SK-MEL-5 (cell line): ENCODE results near the gene CDC14B. TPM values are rescaled to one million over a fixed set of nuclear protein-coding genes. Genes with fewer than 3 reads are reported as not detected.

Source experiments
- DNase-seq: peaks from one replicate; pipeline ENCODE4 v3.0.0-alpha.2; 2016; ENCODE audit warnings: low read depth, low spot score
- in situ Hi-C: cut with HindIII; loops from 2 replicates; pipeline ENCODE4 v1.10.0; 2016; ENCODE audit warnings: low sequenced_read_pairs, high pct_unique_total_duplicates, low pct_unique_long_range_greater_than_20kb
- total RNA-seq: library from RNA; depleted of rRNA; stranded (reverse); fragments of >200 nt; shearing (Covaris generic); gene quantifications from 2 replicates; pipeline ENCODE4 v1.2.3, GENCODE V29; 2014

CDC14B gene
- total RNA-seq, 1 experiment from 2014 or later, result 12.1 TPM

GRCh38 chr9:96483733-96484390 lies 135.8 kb downstream of the CDC14B start:
- no peak for DNase-seq
- in situ Hi-C loops, result no loop called here

- no peak for DNase-seq
- in situ Hi-C loops, result no loop called here
These were observed 136.4 kb downstream of the CDC14B start for GRCh38 chr9:96483197-96483596.

- no peak for DNase-seq
- in situ Hi-C loops, result no loop called here
These were observed 137.2 kb downstream of the CDC14B start for GRCh38 chr9:96482476-96482875.

DNA sequence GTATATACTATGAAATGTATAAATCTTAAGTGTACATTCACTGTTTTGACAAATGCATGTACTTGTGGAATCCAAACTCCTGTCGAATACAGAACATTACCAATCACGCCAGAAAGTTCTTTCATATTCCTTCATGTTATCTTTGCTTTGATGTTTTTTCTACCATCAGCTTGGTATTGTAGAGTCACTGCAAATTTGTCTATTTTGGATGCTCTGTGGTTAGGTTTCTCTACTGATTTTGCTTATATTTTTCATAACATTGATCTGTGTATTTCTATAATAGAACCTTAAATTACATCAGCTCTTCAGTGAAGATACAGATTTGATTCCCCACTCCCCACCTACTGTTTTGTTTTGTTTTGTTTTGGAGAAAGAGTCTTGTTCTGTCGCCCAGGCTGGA lies 138.9 kb downstream of the CDC14B start:
- no peak for DNase-seq
- in situ Hi-C loops, result no loop called here

- in situ Hi-C loops, result no loop called here
- DNase-seq, result no peak
These were observed 140.7 kb downstream of the CDC14B start for GRCh38 chr9:96478829-96479371.

- DNase-seq, result no peak
- in situ Hi-C loops, result no loop called here
These were observed 143.1 kb downstream of the CDC14B start for GRCh38 chr9:96476591-96476990.

DNA sequence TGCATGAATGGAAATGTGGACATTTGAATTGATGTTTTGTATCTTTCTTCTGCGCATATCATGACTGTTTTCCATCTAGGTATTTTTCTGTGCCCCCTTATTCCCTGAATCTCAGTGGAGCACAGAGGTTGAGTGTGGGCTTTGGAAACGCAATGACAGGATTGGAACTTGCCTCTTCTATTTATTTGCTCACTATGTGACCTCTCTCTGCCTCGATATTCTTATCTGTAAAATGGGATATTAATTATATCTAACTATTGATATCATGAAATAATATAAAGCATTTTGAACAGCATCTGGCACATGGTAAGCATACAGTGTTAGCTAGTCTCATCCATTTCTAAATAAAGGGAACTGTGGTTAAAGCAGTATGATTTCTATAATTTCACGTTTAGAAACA lies 143.6 kb downstream of the CDC14B start:
- in situ Hi-C loops, result no loop called here

GRCh38 chr9:96467784-96468183 lies 151.9 kb downstream of the CDC14B start:
- in situ Hi-C loops, result no loop called here
- DNase-seq, result no peak

More for the DNA sequence above, 143.6 kb downstream of the CDC14B start:
- no peak for DNase-seq

GRCh38 chr9:96464426-96464825 lies 155.2 kb downstream of the CDC14B start:
- DNase-seq, result peak; percentile 73
- in situ Hi-C loops, result no loop called here

DNA sequence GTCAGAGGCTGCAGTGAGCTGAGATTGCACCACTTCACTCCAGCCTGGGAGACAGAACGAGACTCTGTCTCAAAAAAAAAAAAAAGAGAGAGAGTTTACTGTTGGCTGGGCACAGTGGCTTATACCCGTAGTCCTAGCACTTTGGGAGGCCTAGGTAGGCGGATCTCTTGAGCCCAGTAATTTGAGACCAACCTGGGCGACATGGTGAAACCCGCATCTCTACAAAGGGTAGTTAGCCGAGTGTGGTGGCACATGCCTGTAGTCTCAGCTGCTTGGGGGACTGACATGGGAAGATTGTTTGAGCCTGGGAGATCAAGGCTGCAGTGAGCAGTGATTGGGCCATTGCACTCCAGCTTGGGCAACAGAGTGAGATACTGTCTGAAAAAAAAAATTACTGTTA lies 157.1 kb downstream of the CDC14B start:
- DNase-seq, result no peak
- in situ Hi-C loops, result no loop called here

DNA sequence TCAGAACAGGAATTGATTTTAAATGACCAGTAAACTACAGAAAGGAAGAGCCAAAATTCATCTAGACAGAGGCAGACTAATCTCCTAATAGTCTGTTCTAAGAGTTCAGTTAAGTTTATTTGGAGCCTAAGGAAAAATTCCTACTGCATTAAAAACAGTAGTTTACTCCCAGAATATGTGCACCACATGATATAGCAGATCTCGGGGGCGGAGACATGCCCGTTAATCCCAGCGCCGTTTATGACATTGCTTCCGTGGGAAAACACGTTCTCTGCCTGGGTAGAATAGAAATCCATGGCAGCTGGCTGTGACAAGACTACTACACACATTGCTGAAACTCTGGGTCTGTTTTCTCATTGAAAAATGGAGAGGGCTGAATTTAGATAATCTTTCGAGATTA lies 158.3 kb downstream of the CDC14B start:
- DNase-seq, result peak; percentile 30
- in situ Hi-C loops, result no loop called here

DNA sequence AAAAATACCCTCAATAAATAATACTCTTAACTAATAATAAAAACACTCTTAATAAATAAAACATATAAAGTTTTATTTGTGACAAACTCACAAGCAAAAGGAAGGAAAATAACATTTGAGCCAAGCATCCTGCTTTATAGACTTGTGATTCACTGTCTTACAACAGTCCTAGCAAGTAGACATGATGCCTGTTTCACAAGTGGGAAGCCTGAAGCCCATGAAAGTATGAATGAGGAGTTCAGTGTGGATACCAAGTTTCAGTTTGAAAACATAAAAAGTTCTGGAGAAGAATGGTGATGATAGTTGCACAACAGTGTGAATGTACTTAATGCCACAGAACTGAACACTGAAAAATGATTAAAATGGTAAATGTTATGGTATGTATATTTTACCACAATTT lies 158.8 kb downstream of the CDC14B start:
- DNase-seq, result peak; percentile 26
- in situ Hi-C loops, result no loop called here

DNA sequence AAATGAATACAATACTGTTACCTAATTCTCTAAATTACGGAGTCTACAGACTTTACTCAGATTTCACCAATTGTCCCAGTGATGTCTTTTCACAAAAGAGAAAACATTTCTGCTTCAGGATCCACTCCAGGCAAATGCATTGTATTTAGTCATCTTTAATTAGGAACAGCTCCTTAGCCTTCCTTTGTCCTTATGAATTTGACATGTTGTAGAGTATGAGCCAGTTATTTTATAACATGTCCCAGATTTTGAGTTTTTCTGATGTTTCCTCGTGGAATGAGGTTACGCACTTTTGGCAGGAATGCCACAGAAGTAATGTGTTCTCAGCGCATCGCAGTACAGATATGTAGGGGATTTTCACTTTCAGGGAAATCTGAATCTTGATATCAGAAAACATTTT lies 159.2 kb downstream of the CDC14B start:
- no peak for DNase-seq
- in situ Hi-C loops, result no loop called here

DNA sequence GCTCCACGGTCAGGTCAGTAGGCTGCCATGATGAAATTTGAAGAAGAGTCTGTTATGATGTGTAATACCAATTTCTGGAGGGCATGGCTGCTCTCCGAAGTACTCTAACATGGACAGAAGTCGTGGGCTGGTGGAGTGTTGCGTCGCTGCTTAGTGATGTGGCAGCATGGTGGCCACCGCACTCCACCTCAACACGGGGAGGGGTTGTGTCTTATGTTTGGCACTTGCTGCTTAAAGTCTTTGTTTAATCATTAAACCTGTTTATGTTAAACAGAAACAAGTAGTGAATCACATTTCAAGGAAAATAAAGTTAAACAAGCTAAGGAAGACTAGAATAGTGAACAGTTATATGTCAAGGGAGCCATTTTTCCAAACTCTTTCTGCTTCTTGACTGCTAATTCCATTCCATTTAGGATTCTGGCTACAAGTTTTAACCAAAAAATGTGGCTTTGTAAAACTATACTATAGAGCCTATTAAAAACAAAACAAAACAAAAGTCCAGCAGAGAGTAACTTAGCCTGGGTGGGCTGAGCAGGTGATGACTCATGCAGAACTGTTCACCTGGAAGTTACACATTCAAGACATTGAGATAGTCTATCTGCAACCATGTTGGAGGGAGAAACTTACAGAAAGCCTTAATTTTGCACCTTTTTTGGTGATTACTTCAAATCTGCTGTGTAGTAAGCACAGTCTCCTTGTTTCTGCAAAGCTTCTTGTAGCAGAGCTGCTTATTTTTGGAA lies 160.2 kb downstream of the CDC14B start:
- no peak for DNase-seq
- in situ Hi-C loops, result no loop called here

DNA sequence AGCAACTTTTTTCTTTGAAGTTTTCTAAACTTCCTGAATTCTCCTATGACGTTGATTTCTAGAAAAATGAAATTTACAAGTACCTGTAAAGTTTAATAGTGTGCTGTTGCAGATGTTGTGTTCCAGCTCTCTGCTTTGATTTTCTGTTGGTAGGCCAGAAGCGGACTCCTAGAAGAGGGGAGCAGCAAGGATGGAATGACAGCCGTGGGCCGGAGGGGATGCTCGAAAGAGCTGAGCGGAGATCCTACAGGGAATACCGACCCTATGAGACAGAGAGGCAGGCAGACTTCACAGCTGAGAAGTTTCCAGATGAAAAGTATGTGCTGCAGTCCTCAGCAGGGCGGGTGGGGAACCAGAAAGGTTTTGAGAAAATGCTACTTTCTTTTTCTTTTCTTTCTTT lies 161.4 kb downstream of the CDC14B start:
- in situ Hi-C loops, result no loop called here
- DNase-seq, result no peak

DNA sequence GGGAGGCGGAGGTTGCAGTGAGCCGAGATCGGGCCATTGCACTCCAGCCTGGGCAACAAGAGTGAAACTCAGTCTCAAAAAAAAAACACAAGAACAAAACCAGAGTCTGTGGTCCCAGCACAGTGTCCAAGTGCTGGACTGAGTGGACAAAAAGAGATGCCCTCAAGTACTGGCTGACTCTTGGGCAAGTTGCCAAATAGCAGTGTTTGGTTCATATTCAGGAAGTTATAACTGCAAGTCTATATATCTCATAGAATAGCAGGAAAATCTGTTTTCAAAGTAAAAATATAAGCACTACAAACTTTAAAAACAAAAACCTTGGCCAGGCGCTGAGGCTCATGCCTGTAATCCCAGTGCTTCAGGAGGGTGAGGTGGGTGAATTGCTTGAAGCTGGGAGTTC lies 162.4 kb downstream of the CDC14B start:
- in situ Hi-C loops, result no loop called here
- DNase-seq, result no peak

DNA sequence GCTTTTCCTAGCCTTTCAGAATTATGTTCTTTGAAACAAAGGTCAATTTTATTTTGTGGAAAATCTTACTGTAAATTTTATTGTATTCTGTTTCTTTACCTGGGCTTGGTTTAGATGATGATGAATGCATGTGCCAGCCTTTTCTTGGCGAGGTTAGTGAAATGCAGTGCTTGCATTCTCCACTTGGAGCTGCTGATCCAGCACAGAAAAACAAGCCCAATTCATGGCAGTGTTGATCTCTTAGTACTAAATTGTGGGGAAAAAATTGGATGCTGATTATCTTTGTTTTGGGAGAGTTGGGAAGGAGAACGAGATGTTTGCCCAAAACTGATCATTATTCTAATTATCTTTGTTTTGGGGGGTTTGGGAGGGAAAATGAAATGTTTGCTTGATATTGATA lies 166.0 kb downstream of the CDC14B start:
- in situ Hi-C loops, result no loop called here
- DNase-seq, result peak; percentile 60

- in situ Hi-C loops, result no loop called here
- DNase-seq, result no peak
These were observed 168.8 kb downstream of the CDC14B start for GRCh38 chr9:96450613-96451528.
